Measurements from ENCODE around the gene APBB2. TPM values are rescaled to one million over a fixed set of nuclear protein-coding genes. Genes with fewer than 3 reads are reported as not detected.

The APBB2 gene
- total and polyA plus RNA-seq, 2 experiments from 2014 or later, result 35.8 to 74.8 TPM

GRCh38 chr4:41108481-41108880 lies 105.9 kb downstream of the APBB2 start:
- Mint-ChIP-seq H3K4me1 (no peaks in the 10 kb centered on the region), H3K27ac (no peak overlapping the region), H3K27me3 (ENCODE audit: insufficient read depth, low read depth, poor library complexity) (peaks cover 7% of the 10 kb centered on the region), H3K9me3 (peaks cover 12% of the 10 kb centered on the region; the same call in 2 of the 3 replicates), H3K36me3 (ENCODE audit: low read depth) (peaks cover 11% of the 10 kb centered on the region), H3K4me3 (no peak overlapping the region)
- H3K79me2 ChIP-seq (replicated peaks; ENCODE audit: insufficient read depth), result peaks cover 27% of the 10 kb centered on the region
- no peaks in the 10 kb centered on the region for H3K36me3 ChIP-seq (ENCODE audit: insufficient read depth)
- no peaks in the 10 kb centered on the region for H3K4me1 ChIP-seq (ENCODE audit: insufficient read depth)
- ATAC-seq, result no peak
- no peaks in the 10 kb centered on the region for H3F3A ChIP-seq (replicated peaks; ENCODE audit: low read depth)
- H4K20me1 ChIP-seq (replicated peaks; ENCODE audit: insufficient read depth), result no peaks in the 10 kb centered on the region
- H3K27ac ChIP-seq (ENCODE audit: low read depth), result peak overlapping the region; percentile 34; the same call in 1 of the 2 replicates
- no peak for DNase-seq (ENCODE audit: low spot score)
- H2AFZ ChIP-seq, result no peak overlapping the region
- H3K4me3 ChIP-seq, result no peak overlapping the region
- H3K27me3 ChIP-seq (ENCODE audit: insufficient read depth), result no peaks in the 10 kb centered on the region
- no peaks in the 10 kb centered on the region for H3K9me2 ChIP-seq (ENCODE audit: insufficient read depth)
- H3K4me2 ChIP-seq, result no peak overlapping the region
- no peak for TF ChIP-seq EZH2phosphoT487 (IDR thresholded peaks at IDR 0.05; ENCODE audit: unreplicated experiment)
- no peak for TF ChIP-seq ZNF462 (CRISPR knock-in tag; IDR thresholded peaks at IDR 0.05)
- no peak for TF ChIP-seq REST (IDR thresholded peaks at IDR 0.05; ENCODE audit: unreplicated experiment)
- no peak for TF ChIP-seq ZNF114 (CRISPR knock-in tag; IDR thresholded peaks at IDR 0.05)
- no peak for TF ChIP-seq ETS1 (IDR thresholded peaks at IDR 0.05)
- TF ChIP-seq EZH2 (IDR thresholded peaks at IDR 0.05; ENCODE audit: low read depth, unreplicated experiment), result no peak
- TF ChIP-seq STAT1 (IDR thresholded peaks at IDR 0.05; ENCODE audit: unreplicated experiment), result no peak
- TF ChIP-seq CTCF (conservative IDR thresholded peaks at IDR 0.05; ENCODE audit: low read depth in 2 of 2), result no peak
- no peak for TF ChIP-seq NANOG (IDR thresholded peaks at IDR 0.05; ENCODE audit: borderline replicate concordance)
- no peak for TF ChIP-seq POLR2AphosphoS5 (IDR thresholded peaks at IDR 0.05; ENCODE audit: low read depth)
- no peak for TF ChIP-seq ZNF331 (CRISPR knock-in tag; IDR thresholded peaks at IDR 0.05; ENCODE audit: low read depth)
- no peak for TF ChIP-seq JUNB (IDR thresholded peaks at IDR 0.05; ENCODE audit: unreplicated experiment)
- no peak for TF ChIP-seq CREB1 (CRISPR knock-in tag; IDR thresholded peaks at IDR 0.05; ENCODE audit: low read depth)
